K562 (cell line): ENCODE measurements around the gene TRIM65. TPM values are rescaled to one million over a fixed set of nuclear protein-coding genes. Genes with fewer than 3 reads are reported as not detected.

Source experiments
- ATAC-seq: fragments of 200-7000 bp; cut with Tn5 transposase; 3 replicates; pipeline ENCODE4 v1.9.1; 2020; ENCODE audit warnings: moderate library complexity
- BruUV-seq: library from RNA; stranded (reverse); fragments of 400-500 nt; replicated peaks from 2 replicates; lab custom pipeline; 2021; lab: Mats Ljungman, UMichigan
- CTCF ChIA-PET: fragments of 300-600 bp; formaldehyde crosslinking; extraction: SDS; loops from one replicate; lab custom pipeline; 2021; ENCODE audit warnings: low intra/inter-chr PET ratio; lab: Yijun Ruan, JAX
- POLR2A ChIA-PET: fragments of 300-600, 350-650 bp; sonication (Branson Sonifier 250); formaldehyde crosslinking; extraction: SDS; loops from one replicate; lab custom pipeline; 2021; ENCODE audit warnings: antibody characterized with exemption, inconsistent platforms; lab: Yijun Ruan, JAX
- DNase-seq, 4 experiments: peaks; one replicate each; pipeline versions ENCODE4 v3.0.0 to v3.0.0-alpha.2; 2011 to 2018; ENCODE audit warnings: low spot score in 3 of 4, mixed read lengths in 3 of 4; ENCODE audit errors: extremely low read depth in 1 of 4
- FAIRE-seq: peaks from 2 replicates; lab custom pipeline; 2011; peaks lifted over from hg19 to GRCh38; lab: Jason Lieb, UNC
- H2AFZ ChIP-seq: 2 replicates; pipeline ENCODE4 v1.6.0; 2011; ENCODE audit warnings: low read depth, low read length, control low read depth, inconsistent platforms
- H3K27ac ChIP-seq: fragments of 200-600 bp; 3 replicates; pipeline ENCODE4 v1.8.0; 2011; ENCODE audit warnings: low read depth, mild to moderate bottlenecking, control low read depth, inconsistent platforms, low read length, moderate library complexity, mixed read lengths; ENCODE audit errors: extremely low read depth
- H3K27me3 ChIP-seq, 2 experiments: fragments of 300-600 bp in 1 of 2; 2 replicates in 1 of 2; 3 replicates in 1 of 2; pipeline versions ENCODE4 v1.6.0 to v1.8.0; 2011; ENCODE audit warnings: inconsistent platforms in 2 of 2, low read length in 2 of 2, mild to moderate bottlenecking in 1 of 2, mixed read lengths in 1 of 2, moderate library complexity in 1 of 2; ENCODE audit not compliant: control insufficient read depth in 2 of 2, insufficient read depth in 2 of 2
- H3K36me3 ChIP-seq: fragments of 300-600 bp; 3 replicates; pipeline ENCODE4 v1.8.0; 2011; ENCODE audit warnings: mild to moderate bottlenecking, low read length, inconsistent platforms; ENCODE audit not compliant: control insufficient read depth, insufficient read depth
- H3K4me1 ChIP-seq, 2 experiments: fragments of 200-600 bp in 1 of 2; replicated peaks in 1 of 2; 2 replicates in 1 of 2; 3 replicates in 1 of 2; pipeline versions ENCODE4 v1.5.1 to v1.8.0; 2011; ENCODE audit warnings: inconsistent platforms in 2 of 2, low read length in 2 of 2, mild to moderate bottlenecking in 1 of 2, mixed read lengths in 1 of 2, moderate library complexity in 1 of 2; ENCODE audit not compliant: control insufficient read depth in 2 of 2, insufficient read depth in 2 of 2
- H3K4me2 ChIP-seq: 2 replicates; pipeline ENCODE4 v1.6.1; 2011; ENCODE audit warnings: low read length, control low read depth, inconsistent platforms, mixed read lengths; ENCODE audit not compliant: insufficient read depth
- H3K4me3 ChIP-seq: fragments of 200-600 bp; sonication (generic), shearing (Covaris generic); 2 replicates; pipeline ENCODE4 v1.5.1; 2016; ENCODE audit warnings: control low read depth, inconsistent platforms
- H3K79me2 ChIP-seq: fragments of 200-600 bp; 3 replicates; pipeline ENCODE4 v1.8.0; 2011; ENCODE audit warnings: low read length, inconsistent platforms; ENCODE audit not compliant: control insufficient read depth, insufficient read depth
- H3K9ac ChIP-seq, 2 experiments: 2 replicates each; pipeline versions ENCODE4 v1.6.0 to v1.6.1; 2011; ENCODE audit warnings: low read depth in 2 of 2, low read length in 2 of 2, control low read depth in 1 of 2, inconsistent platforms in 1 of 2, mild to moderate bottlenecking in 1 of 2, mixed read lengths in 1 of 2; ENCODE audit not compliant: insufficient read depth in 1 of 2
- H3K9me1 ChIP-seq: one replicate; pipeline ENCODE4 v1.6.0; 2011; ENCODE audit warnings: inconsistent platforms, mild to moderate bottlenecking, low read length, moderate library complexity; ENCODE audit not compliant: control insufficient read depth, insufficient read depth
- H3K9me3 ChIP-seq: replicated peaks from 2 replicates; pipeline ENCODE4 v1.5.1; 2011; ENCODE audit warnings: low read depth, low read length, inconsistent platforms; ENCODE audit not compliant: control insufficient read depth, insufficient read depth
- H4K20me1 ChIP-seq: replicated peaks from 2 replicates; pipeline ENCODE4 v1.6.1; 2011; ENCODE audit warnings: low read length, inconsistent platforms, mixed read lengths; ENCODE audit not compliant: control insufficient read depth, insufficient read depth
- ATF1 ChIP-seq, 2 experiments: fragments of 450-650 bp in 1 of 2; IDR thresholded peaks; 2 replicates each; pipeline ENCODE4 v1.6.1; 2016; ENCODE audit warnings: missing compliant biosample characterization in 1 of 2, missing genetic modification characterization in 1 of 2
- CHD1 ChIP-seq: fragments of 200-600 bp; sonication (generic); IDR thresholded peaks from one replicate; pipeline ENCODE4 v1.6.1; 2012; ENCODE audit warnings: mild to moderate bottlenecking, moderate library complexity, low read length, inconsistent platforms
- CREB3 ChIP-seq: fragments of 450-650 bp; conservative IDR thresholded peaks from 2 replicates; pipeline ENCODE4 v1.6.1; 2016; ENCODE audit warnings: missing genetic modification characterization, low read depth, mild to moderate bottlenecking, missing compliant biosample characterization, moderate library complexity
- CXXC5 ChIP-seq: fragments of 250-450 bp; sonication (Bioruptor Pico); IDR thresholded peaks from 2 replicates; pipeline ENCODE4 v1.8.0; 2022; ENCODE audit warnings: inconsistent platforms, mild to moderate bottlenecking, moderate library complexity
- EGR1 ChIP-seq: fragments of 450-650 bp; conservative IDR thresholded peaks from 2 replicates; pipeline ENCODE4 v1.6.1; 2017; ENCODE audit warnings: mild to moderate bottlenecking
- HCFC1 ChIP-seq: IDR thresholded peaks from 2 replicates; pipeline ENCODE4 v1.6.1; 2012; ENCODE audit warnings: low read depth, low read length, improper control_type of control experiment
- NR0B1 ChIP-seq: fragments of 450-650 bp; IDR thresholded peaks from one replicate; pipeline ENCODE4 v1.6.1; 2018; ENCODE audit warnings: mild to moderate bottlenecking, moderate library complexity; ENCODE audit not compliant: partially characterized antibody
- PHF21A ChIP-seq: fragments of 450-650 bp; IDR thresholded peaks from 2 replicates; pipeline ENCODE4 v1.6.1; 2017; ENCODE audit warnings: low read depth, borderline replicate concordance
- PHTF2 ChIP-seq: fragments of 250-450 bp; sonication (Bioruptor Pico); IDR thresholded peaks from 2 replicates; pipeline ENCODE4 v1.5.0; 2021; ENCODE audit warnings: mild to moderate bottlenecking
- RBFOX2 ChIP-seq: fragments of 200-400 bp; formaldehyde crosslinking; IDR thresholded peaks from 2 replicates; pipeline ENCODE4 v1.6.1; 2017; ENCODE audit warnings: low read depth, mild to moderate bottlenecking, low read length, moderate library complexity
- TGIF2 ChIP-seq: sonication (generic); formaldehyde crosslinking; IDR thresholded peaks from 2 replicates; pipeline ENCODE4 v1.8.1; 2022; ENCODE audit warnings: mild to moderate bottlenecking, missing genetic modification reagents, moderate library complexity
- TOE1 ChIP-seq, 2 experiments: fragments of 450-650 bp in 1 of 2; sonication (generic) in 1 of 2; formaldehyde crosslinking in 1 of 2; IDR thresholded peaks; 2 replicates each; pipeline versions ENCODE4 v1.7.1 to v1.8.0; 2016 to 2022; ENCODE audit warnings: borderline replicate concordance in 2 of 2, mild to moderate bottlenecking in 2 of 2, antibody characterized with exemption in 1 of 2, inconsistent platforms in 1 of 2, low read depth in 1 of 2, missing genetic modification reagents in 1 of 2, moderate library complexity in 1 of 2
- ZBTB26 ChIP-seq: fragments of 450-650 bp; formaldehyde crosslinking; IDR thresholded peaks from 2 replicates; pipeline ENCODE4 v1.4.0; 2022; ENCODE audit warnings: missing genetic modification characterization
- ZNF146 ChIP-seq: IDR thresholded peaks from one replicate; pipeline ENCODE4 v1.6.1; 2018; ENCODE audit warnings: missing compliant biosample characterization; ENCODE audit not compliant: unreplicated experiment
- ZNF197 ChIP-seq: fragments of 200-800 bp; sonication (Bioruptor generic); IDR thresholded peaks from 2 replicates; pipeline ENCODE4 v1.6.1; 2016; ENCODE audit warnings: low read depth, missing genetic modification characterization, missing compliant biosample characterization
- ZNF24 ChIP-seq: fragments of 450-650 bp; IDR thresholded peaks from 2 replicates; pipeline ENCODE4 v1.6.1; 2016
- ZNF408 ChIP-seq: fragments of 250-450 bp; sonication (Bioruptor Pico); IDR thresholded peaks from 2 replicates; pipeline ENCODE4 v1.4.0; 2020; ENCODE audit warnings: low read depth, mild to moderate bottlenecking, moderate library complexity
- ZNF431 ChIP-seq: sonication (generic); formaldehyde crosslinking; IDR thresholded peaks from 2 replicates; pipeline ENCODE4 v1.8.0; 2022; ENCODE audit warnings: mild to moderate bottlenecking, missing genetic modification reagents
- ZNF584 ChIP-seq: fragments of 200-800 bp; sonication (Bioruptor generic); IDR thresholded peaks from 2 replicates; pipeline ENCODE4 v1.6.1; 2016; ENCODE audit warnings: low read depth, mild to moderate bottlenecking, missing genetic modification characterization, missing compliant biosample characterization
- WGBS: fragments of 100-300 bp; shearing (Covaris generic); methylation state at CpG from one replicate; pipeline ENCODE4 v1.1.6; 2016; ENCODE audit warnings: low coverage, mixed read lengths; ENCODE audit not compliant: insufficient coverage; ENCODE audit errors: missing lambda C conversion rate; 5-methylcytosine and 5-hydroxymethylcytosine counted together
- in situ Hi-C: fragments of 300-500 bp; cut with MboI; formaldehyde crosslinking; loops from 4 replicates; pipeline ENCODE4 v1.15.0; 2018; ENCODE audit warnings: inconsistent platforms, mixed read lengths
- intact Hi-C: fragments of 100-400 bp; cut with micrococcal nuclease; formaldehyde crosslinking; loops from 2 replicates; pipeline ENCODE4 v1.14.2; 2022
- polyA plus RNA-seq, 8 experiments: library from polyadenylated mRNA; depleted of rRNA in 4 of 8; stranded (reverse) in 5 of 8; unstranded in 3 of 8; fragments of >200 nt; fragmentation: Nextera tagmentation in 2 of 8; fragmentation: Illumina TruSeq in 1 of 8; extraction: Ambion mirVana in 2 of 8; extraction: Trizol in 1 of 8; gene quantifications; 2 replicates each; pipeline versions ENCODE4 v1.2.1 to v1.2.3, GENCODE V29; 2011 to 2014; ENCODE audit warnings: inconsistent platforms in 1 of 8, missing spikeins in 1 of 8
- total RNA-seq, 7 experiments: library from RNA; depleted of rRNA in 6 of 7; stranded (reverse); fragments of >200 nt in 6 of 7; fragmentation: Illumina TruSeq in 2 of 7; extraction: Trizol in 2 of 7; gene quantifications; 2 replicates each; pipeline versions ENCODE4 v1.2.1 to v1.2.3, GENCODE V29; 2011 to 2021; ENCODE audit warnings: low replicate concordance in 1 of 7

Gene TRIM65
- total and polyA plus RNA-seq, 9 of the 15 experiments (the other 6 are each of a cell fraction or from before 2014, with no cell fraction given) = 2.8 to 45.7 (median 22.9) TPM

GRCh38 chr17:75876938-75877751 is 19.6 kb downstream of the TRIM65 start:
- FAIRE-seq (no peak), ATAC-seq (no peak), DNase-seq (no peak)
- Histone ChIP-seq H4K20me1 (no peaks in the 10 kb centered on the region), H3K27ac (no peak overlapping the region), H2AFZ (peak overlapping the region; percentile 97; the same call in 1 of the 2 replicates), H3K4me3 (no peak overlapping the region), H3K9ac (peak overlapping the region in 1 of 2 experiments; percentile 93; a peak in 2 of 4 replicates), H3K79me2 (no peaks in the 10 kb centered on the region), H3K9me3 (no peaks in the 10 kb centered on the region), H3K27me3 (no peaks in the 10 kb centered on the region), H3K36me3 (no peaks in the 10 kb centered on the region), H3K4me1 (peaks cover 8 to 73% of the 10 kb centered on the region in 2 experiments), H3K9me1 (no peaks in the 10 kb centered on the region), H3K4me2 (no peak overlapping the region)
- ChIA-PET POLR2A (interaction anchor here (0.6 to 15.8 kb wide), 4 partner anchors 12 to 104 kb away, joined by 3 to 169 read pairs (median 4); partner anchors contain the start of gene TRIM65), CTCF (no interaction called here)
- in situ Hi-C loops (no loop called here), intact Hi-C loops (no loop called here)
- 72% methylated on average over 26 of the region's 41 CpGs for WGBS
- TSS peak; percentile 60 for BruUV-seq
- TF ChIP-seq ZNF584 (CRISPR knock-in tag) (no peak), CXXC5 (CRISPR knock-in tag) (no peak), ZBTB26 (CRISPR knock-in tag) (no peak), ATF1 (CRISPR knock-in tag; IDR thresholded peaks at IDR 0.05) (no peak), ATF1 (tag; IDR thresholded peaks at IDR 0.05) (no peak), PHF21A (no peak), HCFC1 (no peak), ZNF24 (no peak), NR0B1 (no peak), CHD1 (no peak), ZNF431 (no peak), CREB3 (no peak), ZNF408 (no peak), PHTF2 (CRISPR knock-in tag) (no peak), TOE1 (IDR thresholded peaks at IDR 0.05; ENCODE audit: borderline replicate concordance) (no peak), TOE1 (CRISPR knock-in tag; IDR thresholded peaks at IDR 0.05; ENCODE audit: borderline replicate concordance, low read depth) (no peak), ZNF146 (CRISPR knock-in tag) (no peak), EGR1 (peak; percentile 18; the same call in 1 of the 2 replicates), ZNF197 (CRISPR knock-in tag) (no peak), TGIF2 (CRISPR knock-in tag) (no peak), RBFOX2 (0 out of 2 replicates have a peak, but pooled peaks have one; percentile 1)
